Measurements from ENCODE around the gene CCDC144A. TPM values are rescaled to one million over a fixed set of nuclear protein-coding genes. Genes with fewer than 3 reads are reported as not detected.
"Not testable (repeated sequence)": the region's sequence is repeated elsewhere in the genome, so short reads cannot be mapped to it uniquely, and the experiment has no call there.

Gene CCDC144A
- total RNA-seq, 4 donors from 2014 or later = 0.13 to 7.4 (median 0.57) TPM

- H3K4me3 ChIP-seq; H3K9me3 ChIP-seq; intact Hi-C loops (cut with DNase I; ENCODE audit: low total_unique reads); in situ Hi-C loops (cut with MboI; ENCODE audit: low sequenced_read_pairs in 4 of 4); H3K27me3 ChIP-seq; DNase-seq; ATAC-seq; H3K4me1 ChIP-seq; H3K27ac ChIP-seq; H3K36me3 ChIP-seq: not testable (repeated sequence)
Observed at GRCh38 chr17:16790313-16790871, 100.4 kb downstream of the CCDC144A start.

GRCh38 chr17:16794215-16794614 is 104.2 kb downstream of the CCDC144A start:
- H3K36me3 ChIP-seq; intact Hi-C loops (cut with DNase I; ENCODE audit: low total_unique reads); H3K27ac ChIP-seq; in situ Hi-C loops (cut with MboI; ENCODE audit: low sequenced_read_pairs in 4 of 4); DNase-seq; ATAC-seq; H3K27me3 ChIP-seq; H3K4me1 ChIP-seq; H3K9me3 ChIP-seq; H3K4me3 ChIP-seq: not testable (repeated sequence)

DNA sequence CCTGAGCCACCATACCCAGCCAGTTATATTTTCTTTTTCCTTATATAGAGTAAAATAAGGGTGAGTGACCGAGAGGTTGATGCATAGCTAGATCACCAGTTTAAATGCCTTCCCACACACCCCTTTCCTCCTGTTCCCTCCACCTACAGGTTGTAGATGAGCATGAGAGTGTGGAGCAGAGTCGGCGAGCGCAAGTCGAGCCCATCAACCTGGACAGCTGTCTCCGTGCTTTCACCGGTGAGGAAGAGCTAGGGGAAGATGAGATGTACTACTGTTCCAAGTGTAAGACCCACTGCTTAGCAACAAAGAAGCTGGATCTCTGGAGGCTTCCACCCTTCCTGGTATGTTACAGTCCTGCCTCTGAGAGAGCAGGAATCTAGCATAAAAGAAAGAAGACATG is 105.9 kb downstream of the CCDC144A start:
- H3K36me3 ChIP-seq; H3K9me3 ChIP-seq; intact Hi-C loops (cut with DNase I; ENCODE audit: low total_unique reads); H3K4me3 ChIP-seq; H3K27ac ChIP-seq; H3K27me3 ChIP-seq; H3K4me1 ChIP-seq; in situ Hi-C loops (cut with MboI; ENCODE audit: low sequenced_read_pairs in 4 of 4); DNase-seq; ATAC-seq: not testable (repeated sequence)

DNA sequence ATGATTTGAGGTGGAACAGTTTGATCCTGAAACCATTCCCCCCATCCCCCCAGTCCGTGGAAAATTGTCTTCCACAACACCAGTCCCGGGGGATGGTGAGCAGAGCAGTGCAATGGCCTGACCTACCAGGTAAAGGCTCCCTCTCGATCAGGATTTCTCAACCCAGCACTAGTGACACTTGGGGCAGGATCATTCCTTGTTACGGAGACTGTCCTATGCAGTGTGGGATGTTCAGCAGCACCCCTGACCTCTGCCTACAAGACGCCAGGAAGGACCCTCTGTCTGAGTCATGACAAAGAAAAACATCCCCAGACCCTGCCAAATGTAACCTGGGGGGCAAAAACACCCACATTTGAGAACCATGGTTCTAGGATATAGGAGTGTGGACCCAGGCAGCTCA is 114.8 kb downstream of the CCDC144A start:
- ATAC-seq; intact Hi-C loops (cut with DNase I; ENCODE audit: low total_unique reads); H3K9me3 ChIP-seq; DNase-seq; H3K27ac ChIP-seq; H3K4me1 ChIP-seq; H3K4me3 ChIP-seq; in situ Hi-C loops (cut with MboI; ENCODE audit: low sequenced_read_pairs in 4 of 4); H3K36me3 ChIP-seq; H3K27me3 ChIP-seq: not testable (repeated sequence)

- H3K27me3 ChIP-seq; H3K4me3 ChIP-seq; H3K9me3 ChIP-seq; ATAC-seq; H3K27ac ChIP-seq; intact Hi-C loops (cut with DNase I; ENCODE audit: low total_unique reads); H3K36me3 ChIP-seq; DNase-seq; H3K4me1 ChIP-seq; in situ Hi-C loops (cut with MboI; ENCODE audit: low sequenced_read_pairs in 4 of 4): not testable (repeated sequence)
Observed at GRCh38 chr17:16806599-16806998, 116.6 kb downstream of the CCDC144A start.

DNA sequence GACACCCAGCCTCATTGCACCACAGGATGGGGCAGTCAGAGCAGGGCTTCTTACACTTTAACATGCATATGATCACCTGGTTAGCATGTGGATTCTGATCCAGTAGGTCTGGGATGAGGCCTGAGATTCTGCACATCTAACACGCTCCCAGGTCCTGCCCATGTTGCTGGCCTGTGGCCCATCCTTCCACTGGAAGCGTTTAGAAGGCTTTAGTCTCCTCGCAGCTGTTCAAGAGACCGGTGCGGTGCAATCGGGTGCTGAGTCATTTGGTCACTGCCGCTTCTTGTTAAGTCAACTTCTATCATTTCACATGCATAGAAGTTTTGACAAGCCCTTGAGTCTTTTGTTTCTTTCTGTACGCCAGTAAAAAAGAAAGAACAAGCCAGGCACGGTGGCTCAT is 117.6 kb downstream of the CCDC144A start:
- H3K9me3 ChIP-seq; H3K4me3 ChIP-seq; intact Hi-C loops (cut with DNase I; ENCODE audit: low total_unique reads); H3K27me3 ChIP-seq; H3K36me3 ChIP-seq; in situ Hi-C loops (cut with MboI; ENCODE audit: low sequenced_read_pairs in 4 of 4); H3K4me1 ChIP-seq: not testable (repeated sequence)
- H3K27ac ChIP-seq = peak overlapping the region in 1 of 4 donors; percentile 56
- ATAC-seq (peak; percentile 85 to 94), DNase-seq (peak in 1 of 2 donors; percentile 53)

DNA sequence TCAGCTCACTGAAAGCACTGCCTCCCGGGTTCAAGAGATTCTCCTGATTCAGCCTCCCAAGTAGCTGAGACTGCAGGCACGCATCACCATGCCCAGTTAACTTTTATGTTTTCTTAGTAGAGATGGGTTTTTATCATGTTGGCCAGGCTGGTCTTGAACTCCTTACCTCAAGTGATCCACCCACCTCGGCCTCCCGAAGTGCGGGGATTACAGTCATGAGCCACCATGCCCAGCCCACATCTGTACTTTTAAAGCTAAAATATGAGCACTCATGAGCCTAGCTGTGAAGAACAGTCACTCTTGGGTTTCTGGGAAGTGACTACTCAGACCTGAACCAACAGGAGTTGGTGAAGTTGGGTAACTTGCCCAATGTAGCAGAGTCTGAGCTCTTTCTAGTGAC is 120.2 kb downstream of the CCDC144A start:
- H3K36me3 ChIP-seq; H3K27ac ChIP-seq; H3K4me1 ChIP-seq; H3K27me3 ChIP-seq; H3K9me3 ChIP-seq; in situ Hi-C loops (cut with MboI; ENCODE audit: low sequenced_read_pairs in 4 of 4); DNase-seq; ATAC-seq; H3K4me3 ChIP-seq; intact Hi-C loops (cut with DNase I; ENCODE audit: low total_unique reads): not testable (repeated sequence)

- H3K4me3 ChIP-seq; H3K9me3 ChIP-seq; in situ Hi-C loops (cut with MboI; ENCODE audit: low sequenced_read_pairs in 4 of 4); intact Hi-C loops (cut with DNase I; ENCODE audit: low total_unique reads); H3K27me3 ChIP-seq; H3K36me3 ChIP-seq; H3K27ac ChIP-seq; ATAC-seq; H3K4me1 ChIP-seq; DNase-seq: not testable (repeated sequence)
Observed at GRCh38 chr17:16812126-16812525, 122.1 kb downstream of the CCDC144A start.

GRCh38 chr17:16814439-16814838 is 124.4 kb downstream of the CCDC144A start:
- DNase-seq = no peak

More at GRCh38 chr17:16814439-16814838, 124.4 kb downstream of the CCDC144A start:
- no peak for TF ChIP-seq CTCF (IDR thresholded peaks at IDR 0.05 in 4 of 5, conservative IDR thresholded peaks at IDR 0.05 in 1 of 5)
- in situ Hi-C loops (cut with MboI; ENCODE audit: low sequenced_read_pairs in 4 of 4) (no loop called here), intact Hi-C loops (cut with DNase I; ENCODE audit: low total_unique reads) (no loop called here)
- H3K4me1 ChIP-seq = peaks cover 0 to 10% of the 10 kb centered on the region in 2 donors
- no peak overlapping the region for H3K27ac ChIP-seq
- no peaks in the 10 kb centered on the region for H3K36me3 ChIP-seq
- no peaks in the 10 kb centered on the region for H3K27me3 ChIP-seq
- peak; percentile 55 to 61 for ATAC-seq
- H3K9me3 ChIP-seq = no peaks in the 10 kb centered on the region
- no peak overlapping the region for H3K4me3 ChIP-seq
